ENCODE measurements around the gene KLHL7.
A peak's percentile ranks its signal among the peaks of the same experiment; 100 is the strongest.

Gene KLHL7, protein sequence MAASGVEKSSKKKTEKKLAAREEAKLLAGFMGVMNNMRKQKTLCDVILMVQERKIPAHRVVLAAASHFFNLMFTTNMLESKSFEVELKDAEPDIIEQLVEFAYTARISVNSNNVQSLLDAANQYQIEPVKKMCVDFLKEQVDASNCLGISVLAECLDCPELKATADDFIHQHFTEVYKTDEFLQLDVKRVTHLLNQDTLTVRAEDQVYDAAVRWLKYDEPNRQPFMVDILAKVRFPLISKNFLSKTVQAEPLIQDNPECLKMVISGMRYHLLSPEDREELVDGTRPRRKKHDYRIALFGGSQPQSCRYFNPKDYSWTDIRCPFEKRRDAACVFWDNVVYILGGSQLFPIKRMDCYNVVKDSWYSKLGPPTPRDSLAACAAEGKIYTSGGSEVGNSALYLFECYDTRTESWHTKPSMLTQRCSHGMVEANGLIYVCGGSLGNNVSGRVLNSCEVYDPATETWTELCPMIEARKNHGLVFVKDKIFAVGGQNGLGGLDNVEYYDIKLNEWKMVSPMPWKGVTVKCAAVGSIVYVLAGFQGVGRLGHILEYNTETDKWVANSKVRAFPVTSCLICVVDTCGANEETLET

DNA sequence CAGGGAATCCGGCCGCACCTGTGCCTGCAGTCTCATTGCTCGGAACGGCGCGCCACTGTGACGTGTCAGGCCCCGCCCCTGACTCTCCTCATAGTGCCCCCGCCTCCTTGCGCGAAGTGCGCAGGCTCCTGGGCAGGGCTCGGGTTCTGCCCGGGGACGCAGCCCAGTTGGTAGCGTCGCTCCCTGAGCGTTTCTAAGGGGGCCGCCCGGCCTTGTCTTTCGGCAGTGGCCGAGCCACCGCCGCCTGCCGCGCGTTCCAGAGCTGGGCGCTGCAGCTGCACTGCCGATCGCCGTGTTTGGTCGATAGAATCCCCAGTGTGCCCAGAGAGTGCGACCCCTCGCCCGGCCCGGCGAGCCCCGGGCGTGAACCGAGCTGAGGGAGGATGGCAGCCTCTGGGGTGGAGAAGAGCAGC lies at the start of gene KLHL7:
Gene KLHL7, plus strand, starts transcription at position 142 of the 413 bp plus-strand sequence. Its CDS starts 242 bp downstream, at position 384.
- DNase-seq = peak; percentile 93 to 94

DNA sequence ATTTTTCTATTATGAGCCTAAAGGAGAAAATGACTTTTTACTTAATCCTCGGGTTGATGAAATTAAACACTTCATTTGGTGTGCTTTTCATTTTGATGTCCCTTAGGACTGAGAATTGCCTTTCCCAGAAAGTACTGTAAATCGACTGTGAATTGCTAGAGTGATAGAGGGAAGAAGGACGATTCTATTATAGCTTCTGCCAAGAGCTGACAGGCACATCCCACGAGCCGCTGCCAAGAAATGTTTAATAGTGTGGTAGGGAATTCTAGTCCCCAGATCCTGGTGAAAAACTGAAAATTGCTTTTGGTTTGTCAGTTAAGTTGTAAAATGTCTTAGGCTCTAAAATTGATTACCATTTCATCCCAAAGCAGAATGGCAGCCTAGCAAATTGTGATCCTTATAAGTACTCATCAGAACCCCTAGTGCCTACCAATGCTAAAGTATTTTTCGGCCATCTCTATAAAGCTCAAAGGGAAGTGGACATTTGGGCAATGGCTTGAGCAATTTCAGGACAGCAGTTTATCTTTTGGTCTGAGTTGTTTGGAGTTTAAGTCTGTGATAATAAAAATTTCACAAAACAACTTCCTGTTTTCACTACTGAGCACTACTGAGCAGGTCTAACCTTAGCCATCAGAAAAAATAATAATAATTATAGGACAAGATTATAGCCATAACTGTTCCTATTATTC lies 47.0 kb upstream of the KLHL7 start:
- no peak for DNase-seq

DNA sequence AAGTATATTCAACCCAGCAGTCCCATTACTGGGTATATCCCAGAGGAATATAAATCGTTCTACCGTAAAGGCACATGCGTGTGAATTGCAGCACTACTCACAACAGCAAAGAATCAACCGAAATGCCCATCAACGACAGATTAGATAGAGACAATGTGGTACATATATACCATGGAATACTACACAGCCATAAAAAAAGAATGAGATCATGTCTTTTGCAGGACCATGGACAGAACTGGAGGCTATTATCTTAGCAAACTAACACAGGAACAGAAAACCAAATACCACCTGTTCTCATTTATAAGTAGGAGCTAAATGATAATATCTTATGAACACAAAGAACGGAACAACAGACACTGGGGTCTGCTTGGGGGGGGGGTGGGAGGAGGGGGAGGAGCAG lies 44.3 kb upstream of the KLHL7 start:
- DNase-seq = no peak

DNA sequence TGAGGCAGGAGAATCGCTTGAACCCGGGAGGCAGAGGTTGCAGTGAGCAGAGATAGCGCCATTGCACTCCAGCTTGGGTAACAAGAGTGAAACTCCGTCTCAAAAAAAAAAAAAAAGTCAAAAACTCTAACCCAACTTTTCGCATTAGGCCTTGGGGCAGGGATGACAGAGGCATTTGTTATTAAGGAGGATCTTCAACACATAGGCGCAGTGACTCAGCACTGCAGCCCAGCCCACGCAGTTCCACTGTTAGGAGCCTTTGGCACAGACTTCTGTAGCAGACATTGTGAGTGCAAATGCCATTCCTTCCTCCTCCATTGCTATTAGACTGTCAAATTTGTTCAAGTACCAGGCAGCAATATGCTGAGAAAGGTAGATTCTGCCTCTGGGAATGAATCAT lies 43.1 kb upstream of the KLHL7 start:
- DNase-seq = no peak

DNA sequence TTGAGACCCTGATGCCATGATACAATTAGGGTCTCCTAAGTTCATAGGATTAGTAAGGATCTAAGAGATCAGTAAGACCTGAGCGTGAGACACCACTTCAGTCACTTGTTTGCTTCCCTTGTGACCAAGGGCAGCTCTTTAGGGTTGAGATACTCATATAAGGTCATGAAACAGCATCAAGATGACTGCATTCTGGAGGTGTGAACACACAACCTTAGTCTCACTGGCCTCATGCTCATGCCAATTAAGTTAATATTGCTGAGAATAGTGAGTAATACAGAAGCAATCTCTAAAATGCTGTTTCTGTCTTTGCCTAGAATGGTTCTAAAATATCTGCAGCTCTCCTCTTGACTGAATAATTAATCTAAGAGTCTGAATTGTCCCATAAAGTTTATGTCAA lies 39.6 kb upstream of the KLHL7 start:
- DNase-seq = no peak

DNA sequence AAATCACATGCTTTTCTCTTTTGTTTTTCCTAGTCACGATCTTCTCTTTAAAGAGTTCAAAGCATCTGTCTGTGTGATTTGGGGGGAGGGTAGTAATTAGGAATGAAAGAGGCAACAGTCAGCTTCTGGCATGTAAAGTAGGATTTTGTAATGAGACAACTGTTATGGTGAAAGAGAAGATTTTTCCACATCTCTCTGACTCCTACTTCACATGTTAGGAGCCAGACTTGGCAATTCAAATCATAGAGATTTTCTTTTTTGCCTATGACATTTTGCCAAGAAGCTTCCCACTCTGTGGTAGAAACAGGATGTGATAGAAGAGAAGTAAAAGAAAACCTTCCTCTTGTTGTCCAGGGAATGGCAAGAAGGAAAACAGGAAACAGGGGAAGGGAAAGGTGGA lies 38.3 kb upstream of the KLHL7 start:
- no peak for DNase-seq

DNA sequence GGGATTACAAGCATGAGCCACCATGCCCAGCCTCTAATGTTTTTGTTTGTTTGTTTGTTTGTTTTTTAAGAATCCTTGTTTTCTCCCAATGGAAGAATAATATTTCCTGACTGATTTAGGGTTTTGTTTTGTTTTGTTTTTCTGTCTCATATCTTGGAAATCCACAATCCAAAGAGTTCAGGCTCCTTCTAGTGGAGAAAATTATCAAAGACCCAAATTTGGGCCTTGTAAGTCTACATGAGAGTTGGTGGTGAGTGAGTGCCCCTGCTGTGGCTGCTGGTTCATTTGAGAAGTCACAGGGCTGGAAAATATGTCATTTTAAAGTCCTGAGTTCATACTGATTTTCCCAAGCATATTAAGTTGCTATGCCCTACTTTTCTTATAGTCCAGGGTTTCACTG lies 33.5 kb upstream of the KLHL7 start:
- DNase-seq = no peak

DNA sequence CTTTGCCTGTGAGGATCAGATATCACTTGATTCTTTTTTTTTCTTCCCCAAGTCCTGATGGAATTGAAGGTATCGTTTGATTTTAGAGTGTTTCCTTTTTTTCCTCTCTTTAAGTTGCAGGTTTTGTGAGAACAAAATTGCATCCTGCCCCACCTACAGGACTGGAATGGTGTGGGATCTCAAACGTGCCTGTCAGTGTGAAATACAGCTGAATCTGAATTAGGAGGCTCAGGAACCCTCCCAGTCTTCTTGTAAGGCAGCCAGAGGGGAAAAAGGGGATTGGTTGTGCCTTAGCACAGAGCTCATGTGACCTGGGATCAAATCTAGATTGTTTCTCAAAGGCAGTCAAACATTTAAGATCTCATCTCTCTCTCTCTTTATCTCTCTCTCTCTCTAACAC lies 32.7 kb upstream of the KLHL7 start:
- DNase-seq = no peak

DNA sequence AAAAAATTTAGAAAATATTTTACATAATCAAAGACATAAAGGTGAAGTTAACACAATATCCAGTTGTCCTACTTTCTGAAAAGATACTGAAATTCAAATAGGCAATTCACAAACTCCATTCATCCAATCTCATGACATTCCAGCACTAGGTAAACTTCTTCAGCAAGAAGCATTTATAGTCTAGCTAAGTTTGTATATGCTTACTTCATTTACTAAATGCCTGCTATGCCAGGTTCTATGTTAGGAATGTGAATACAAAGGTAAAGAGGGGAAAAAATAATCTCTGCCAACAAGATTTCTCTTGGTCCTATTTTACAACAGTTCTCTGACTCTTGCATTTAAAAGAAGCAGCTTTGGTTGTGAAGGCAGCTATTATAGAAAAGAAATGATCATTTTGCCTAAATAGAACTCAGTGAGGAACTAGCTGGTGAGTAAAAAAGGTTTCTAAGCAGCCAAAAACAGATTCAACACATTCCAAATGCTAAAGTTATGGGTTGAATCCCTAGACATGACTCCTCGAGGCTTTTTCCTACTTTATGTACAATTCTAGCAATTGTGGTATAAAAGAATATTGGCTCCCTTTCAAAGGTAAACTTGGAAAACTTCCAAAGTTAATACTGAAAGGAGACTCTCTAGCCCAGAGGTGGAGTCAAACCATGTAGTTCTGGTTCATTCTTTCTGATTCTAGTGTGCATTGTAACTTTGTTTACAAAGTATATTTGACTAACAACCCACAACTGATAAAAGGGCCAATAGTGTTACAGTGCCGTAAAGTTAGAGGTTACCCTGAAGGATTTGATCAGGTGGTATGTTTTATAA lies 30.9 kb upstream of the KLHL7 start:
- DNase-seq = no peak

DNA sequence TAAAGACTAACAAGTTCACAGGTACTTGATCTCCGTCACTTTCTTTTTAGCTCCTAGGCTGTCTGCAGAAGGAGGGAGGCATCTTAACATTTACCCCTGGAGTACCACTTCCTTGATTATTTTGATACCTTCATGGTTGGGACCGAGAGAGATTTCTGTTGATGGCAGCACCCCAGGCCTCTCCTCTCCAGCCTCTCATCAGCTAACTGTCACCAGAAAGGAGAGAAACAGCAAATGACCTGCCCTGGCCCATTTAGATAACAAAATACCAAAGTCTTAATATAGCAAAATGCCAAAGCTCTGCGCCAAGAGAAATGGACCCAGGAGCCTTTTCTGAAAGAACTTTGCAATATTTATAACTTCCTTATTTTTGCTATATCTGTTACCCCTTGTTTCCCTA lies 30.0 kb upstream of the KLHL7 start:
- no peak for DNase-seq

DNA sequence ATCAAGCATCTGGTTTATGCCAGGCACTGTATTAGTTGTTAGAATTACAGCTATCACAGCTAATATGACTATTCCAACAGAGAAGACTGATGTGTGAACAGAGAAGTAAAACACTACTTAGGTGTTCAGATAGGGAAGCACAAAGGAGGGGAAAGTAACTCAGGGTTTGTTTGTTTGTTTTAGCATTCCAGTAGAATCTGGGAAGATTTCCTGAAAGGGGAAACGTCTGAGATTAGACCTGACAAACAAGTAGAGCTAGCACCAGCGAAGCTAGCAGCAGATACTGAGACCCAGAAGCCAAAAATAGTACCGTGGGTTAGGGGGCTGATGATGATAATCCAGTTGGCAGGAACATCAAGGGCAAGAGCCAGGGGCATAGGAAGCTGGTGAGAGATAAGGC lies 28.8 kb upstream of the KLHL7 start:
- DNase-seq = no peak

DNA sequence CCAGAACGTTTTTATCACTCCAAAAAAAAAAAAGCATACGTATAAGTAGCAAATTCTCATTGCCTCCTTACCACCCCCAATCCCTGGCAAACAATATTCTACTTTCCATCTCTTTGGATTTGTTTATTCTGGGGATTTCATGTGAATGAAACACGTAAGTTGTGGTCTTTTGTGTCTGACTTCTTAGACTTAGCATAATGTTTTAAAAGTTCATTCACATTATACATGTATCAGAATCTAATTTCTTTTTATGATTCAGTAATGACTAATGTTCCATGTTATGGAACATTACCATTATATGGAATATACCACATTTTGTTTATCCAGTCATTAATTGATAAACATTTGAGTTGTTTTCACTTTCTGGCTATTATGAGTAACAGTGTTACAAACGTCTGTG lies 12.5 kb upstream of the KLHL7 start:
- DNase-seq = no peak

DNA sequence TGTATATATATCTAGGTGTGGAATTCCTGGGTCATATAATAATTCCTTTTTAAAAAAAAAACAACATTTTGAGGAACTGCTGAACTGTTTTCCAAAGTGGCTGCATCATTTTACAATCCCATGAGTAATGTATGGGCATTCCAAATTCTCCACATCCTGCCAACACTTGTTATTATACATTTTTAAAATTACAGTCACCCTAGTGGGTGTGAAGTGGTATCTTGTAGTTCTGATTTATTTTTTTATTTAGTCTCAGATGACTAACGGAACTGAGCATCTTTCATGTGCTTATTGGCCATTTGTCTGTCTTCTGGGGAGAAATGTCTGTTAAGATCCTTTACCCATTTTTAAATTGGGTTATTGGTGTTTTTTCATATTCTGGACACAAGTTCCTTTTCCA lies 12.0 kb upstream of the KLHL7 start:
- no peak for DNase-seq

DNA sequence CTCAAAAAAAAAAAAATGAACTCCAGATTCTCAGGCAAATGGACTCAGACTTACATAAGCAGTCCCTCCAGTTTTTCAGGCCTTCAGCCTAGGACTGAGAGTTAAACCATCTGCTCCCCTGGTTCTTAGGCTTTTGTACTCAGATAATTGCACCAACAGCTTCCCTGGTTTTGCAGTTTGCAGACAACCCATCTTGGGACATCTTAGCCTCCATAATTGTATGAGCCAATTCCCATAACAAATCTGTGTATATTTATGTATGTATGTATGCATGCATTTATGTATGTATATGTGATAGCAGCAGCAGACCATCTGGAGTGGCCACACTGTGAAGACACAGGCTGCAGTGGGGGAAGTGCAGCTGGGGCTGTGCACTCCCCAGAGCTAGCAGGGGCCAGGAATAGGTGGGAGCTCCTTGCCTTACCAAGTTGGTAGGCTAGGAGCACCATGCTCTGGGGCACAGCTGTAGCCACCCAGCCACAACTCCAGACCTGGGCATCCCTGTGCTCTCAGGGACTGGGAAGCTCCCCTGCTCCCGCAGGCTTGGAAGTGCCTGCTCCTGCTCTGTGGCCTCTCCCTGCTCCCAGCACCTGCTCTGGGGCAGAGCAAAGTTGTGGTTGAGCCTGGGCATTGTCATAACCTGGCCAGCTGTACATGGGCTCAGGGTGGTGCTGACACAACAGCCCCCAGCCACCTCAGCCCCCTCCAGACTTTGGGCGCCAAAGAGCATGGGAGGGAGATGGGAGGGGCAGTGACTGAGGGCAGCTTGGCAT lies 8.9 kb upstream of the KLHL7 start:
- no peak for DNase-seq

DNA sequence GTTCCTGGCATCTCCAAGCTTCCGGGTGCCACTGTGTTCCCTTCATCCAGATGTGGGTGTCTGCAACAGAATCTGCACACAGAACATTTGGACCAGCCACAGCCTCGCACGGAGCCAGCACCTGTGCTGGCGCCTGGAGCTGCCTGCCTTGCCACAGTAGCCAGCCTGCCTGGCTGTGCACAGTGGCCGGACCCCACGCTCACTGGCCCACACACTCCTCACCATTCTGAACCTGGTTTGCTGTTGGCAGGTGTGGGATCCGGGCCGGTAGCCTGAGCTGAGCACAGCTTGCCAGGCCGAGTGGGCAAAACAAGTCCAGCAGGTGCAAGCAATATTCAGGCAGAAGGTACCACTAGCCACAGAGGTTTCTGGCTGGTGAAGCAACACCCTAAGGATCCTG lies 7.6 kb upstream of the KLHL7 start:
- no peak for DNase-seq

DNA sequence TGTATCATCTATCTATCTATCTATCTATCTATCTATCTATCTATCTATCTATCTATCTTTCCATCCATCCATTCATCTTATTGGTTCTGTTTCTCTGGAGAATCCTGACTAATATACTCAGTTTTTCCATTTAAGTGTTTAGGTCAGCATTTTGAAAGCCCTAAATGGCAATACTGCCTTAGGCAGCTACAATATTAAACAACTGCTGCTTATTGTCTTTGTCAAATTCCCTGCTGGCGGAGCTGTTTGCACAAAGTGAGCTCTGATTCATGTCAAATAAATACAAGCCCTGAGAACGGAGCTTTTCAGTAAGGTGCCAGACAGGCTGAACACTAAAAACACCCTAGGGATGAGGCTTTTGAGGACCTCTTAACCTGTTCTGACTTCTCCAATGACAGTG lies 7.1 kb upstream of the KLHL7 start:
- no peak for DNase-seq

DNA sequence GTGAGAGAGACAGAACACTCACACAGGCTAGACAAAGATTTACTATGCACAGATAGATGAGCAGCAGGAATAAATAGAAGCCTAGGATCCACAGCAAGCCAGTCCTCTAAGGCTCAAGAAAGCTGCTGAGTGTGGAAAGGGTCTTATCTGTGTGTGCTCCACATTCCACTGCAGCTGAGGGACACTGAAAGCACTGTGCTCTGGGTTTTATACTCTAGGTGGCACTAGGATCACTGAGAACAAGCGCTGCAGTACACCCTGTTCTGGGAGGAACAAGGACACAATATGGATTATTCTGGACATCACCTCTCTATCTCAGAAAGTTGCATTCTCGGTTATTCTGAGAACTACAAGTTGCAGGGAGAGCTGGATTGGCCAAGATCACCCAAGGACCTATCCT lies 4.9 kb upstream of the KLHL7 start:
- DNase-seq = no peak

DNA sequence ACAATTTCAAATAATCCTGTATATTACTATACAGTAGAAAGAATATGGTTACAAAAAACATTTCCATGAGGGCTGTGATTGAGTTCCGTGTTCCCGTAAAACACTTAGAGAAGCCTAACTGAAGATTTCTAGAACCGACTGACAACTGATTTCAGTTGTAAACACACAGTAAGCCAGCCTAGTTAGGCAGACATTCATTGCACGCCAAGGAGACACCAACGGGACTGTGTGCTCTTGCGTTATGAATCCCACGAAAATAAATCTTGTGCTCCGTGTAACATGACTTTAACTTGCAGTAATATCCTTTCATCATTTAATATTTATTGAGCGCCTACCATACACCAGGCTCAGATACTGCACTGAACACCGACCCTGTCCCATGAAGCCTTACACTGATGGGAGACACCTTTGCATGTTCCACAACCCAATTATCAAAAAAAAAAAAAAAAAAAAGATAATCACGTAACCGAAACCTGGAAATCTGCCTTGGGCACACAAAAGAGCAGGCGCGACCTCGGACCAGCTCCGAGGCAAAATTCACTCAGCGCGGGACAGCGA lies 420 bp upstream of the KLHL7 start:
- no peak for DNase-seq

DNA sequence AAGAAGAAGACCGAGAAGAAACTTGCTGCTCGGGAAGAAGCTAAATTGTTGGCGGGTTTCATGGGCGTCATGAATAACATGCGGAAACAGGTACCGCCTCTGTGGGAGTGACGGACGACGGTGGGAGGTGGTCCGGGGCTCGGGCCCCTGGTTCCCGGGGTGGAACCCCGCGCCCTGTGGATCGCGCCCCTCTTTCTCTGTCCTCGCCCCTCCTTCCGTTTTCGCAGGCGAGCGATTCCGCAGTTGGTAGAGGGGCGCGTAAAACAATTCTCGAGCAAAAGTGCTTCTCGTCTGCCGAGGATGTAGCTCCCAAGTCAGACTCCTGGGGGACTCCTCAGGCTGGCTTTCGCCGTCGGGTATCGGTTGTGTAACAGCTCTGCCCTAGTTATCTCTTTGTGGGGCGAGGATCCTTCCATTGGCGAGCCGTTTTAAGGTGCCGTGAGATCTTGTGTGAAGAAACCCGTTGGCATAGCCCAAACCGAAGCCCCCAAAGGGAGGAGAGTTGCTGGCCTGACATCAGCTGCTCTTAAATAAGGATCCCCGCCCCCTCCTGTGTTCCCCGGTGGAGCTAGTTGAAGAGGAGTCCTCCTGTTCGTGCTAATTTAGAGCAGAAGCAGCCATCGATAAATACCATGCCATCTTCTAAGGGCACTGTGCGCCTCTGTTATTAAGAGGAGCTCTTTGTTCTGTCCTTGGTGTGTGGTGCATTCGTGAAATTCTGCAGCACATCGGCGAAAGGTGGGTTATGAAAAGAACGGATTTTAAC lies 655 bp downstream of the KLHL7 start:
- DNase-seq = peak; percentile 35 to 48

DNA sequence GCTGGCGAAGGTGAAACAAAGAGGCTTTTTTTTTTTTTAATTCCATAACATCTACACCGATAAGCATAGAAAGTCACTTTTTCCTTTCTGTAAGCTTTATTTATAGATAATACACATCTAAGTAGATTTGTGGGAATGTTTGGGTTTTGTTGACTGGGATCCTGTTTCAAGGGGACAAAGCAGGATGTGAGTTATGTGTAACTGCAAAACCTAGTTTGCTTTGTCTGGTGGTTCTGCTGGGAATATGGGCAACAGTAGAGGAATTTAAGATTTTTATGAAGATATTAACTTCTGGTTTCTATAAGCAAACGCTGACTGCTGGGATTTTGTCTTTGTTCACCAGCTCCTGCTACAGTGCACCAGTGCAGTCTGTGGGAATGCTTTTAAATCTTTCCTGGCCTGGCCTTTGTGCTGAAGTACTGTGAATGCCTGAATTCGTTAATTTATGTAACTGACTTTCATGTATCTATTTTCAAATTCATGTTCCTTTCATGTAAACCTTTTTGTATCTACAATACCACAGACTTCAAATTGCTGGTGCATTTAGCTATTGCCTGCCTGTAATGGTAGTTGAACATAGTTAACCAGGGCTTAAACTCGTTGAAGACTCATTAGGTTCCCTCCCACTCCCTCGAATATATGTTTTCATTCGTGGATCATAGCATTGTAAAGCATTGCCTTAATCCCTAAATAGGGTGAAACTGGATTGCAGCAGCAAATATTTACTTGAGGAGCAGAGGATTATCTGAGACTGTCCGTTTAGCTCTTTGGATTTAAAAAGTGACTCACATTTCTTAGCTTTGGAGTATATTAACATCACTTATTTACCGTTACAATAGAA lies 1.5 kb downstream of the KLHL7 start:
- no peak for DNase-seq
